ENCODE data around the gene RAPGEF4.

GRCh38 chr2:172931256-172931894 lies 195.7 kb downstream of the RAPGEF4 start:
- TF ChIP-seq CTCF (IDR thresholded peaks at IDR 0.05 in 2 of 3, conservative IDR thresholded peaks at IDR 0.05 in 1 of 3; ENCODE audit: borderline replicate concordance in 1 of 3, insufficient read depth in 1 of 3, low read depth in 2 of 3, low read length in 2 of 3) (no peak), EZH2 (IDR thresholded peaks at IDR 0.05) (no peak), REST (IDR thresholded peaks at IDR 0.05; ENCODE audit: low read depth) (no peak), ATF3 (IDR thresholded peaks at IDR 0.05) (no peak), MAX (IDR thresholded peaks at IDR 0.05) (no peak), POLR2A (IDR thresholded peaks at IDR 0.05; ENCODE audit: borderline replicate concordance, extremely low read depth, insufficient read depth, insufficient read length) (no peak), POLR2AphosphoS5 (IDR thresholded peaks at IDR 0.05; ENCODE audit: low read depth, low read length) (no peak)
